HG02870 (cell line): ENCODE results near the gene METTL25B.
"Not testable (repeated sequence)": the region's sequence is repeated elsewhere in the genome, so short reads cannot be mapped to it uniquely, and the experiment has no call there.

ENCODE experiments used
- ATAC-seq: cut with Tn5 transposase; IDR thresholded peaks from one replicate; pipeline ENCODE4 v1.9.1; 2021; ENCODE audit warnings: mild to moderate bottlenecking, moderate library complexity; ENCODE audit not compliant: unreplicated experiment

Gene METTL25B

GRCh38 chr1:156747742-156748669, 19.7 kb downstream of the METTL25B start:
- ATAC-seq = no peak

GRCh38 chr1:156748670-156749418, 20.6 kb downstream of the METTL25B start:
- no peak for ATAC-seq

- ATAC-seq = no peak
These were observed 21.3 kb downstream of the METTL25B start for GRCh38 chr1:156749419-156750118.

- ATAC-seq = no peak
These were observed 22.0 kb downstream of the METTL25B start for GRCh38 chr1:156750191-156750672.

GRCh38 chr1:156750711-156751450, 22.6 kb downstream of the METTL25B start:
- peak; percentile 18 for ATAC-seq

GRCh38 chr1:156751451-156751756, 23.1 kb downstream of the METTL25B start, which contains the start of gene HDGF:
Gene HDGF (minus strand): TSS chr1:156751675. CDS start chr1:156751429, 246 bp downstream.
- ATAC-seq = no peak

GRCh38 chr1:156751757-156752481, 23.6 kb downstream of the METTL25B start:
- ATAC-seq = peak; percentile 45

- no peak for ATAC-seq
These were observed 24.7 kb downstream of the METTL25B start for GRCh38 chr1:156752843-156753482.

- no peak for ATAC-seq
These were observed 25.9 kb downstream of the METTL25B start for GRCh38 chr1:156754219-156754618.

- no peak for ATAC-seq
These were observed 27.3 kb downstream of the METTL25B start for GRCh38 chr1:156755527-156755950.

GRCh38 chr1:156756355-156756754, 28.1 kb downstream of the METTL25B start:
- no peak for ATAC-seq

- not testable (repeated sequence) for ATAC-seq
These were observed 29.4 kb downstream of the METTL25B start for GRCh38 chr1:156757572-156758253.

- ATAC-seq = no peak
These were observed 32.0 kb downstream of the METTL25B start for GRCh38 chr1:156760092-156760795.

- ATAC-seq = no peak
These were observed 32.5 kb downstream of the METTL25B start for GRCh38 chr1:156760796-156761104.

GRCh38 chr1:156765136-156765535, 36.9 kb downstream of the METTL25B start:
- ATAC-seq = not testable (repeated sequence)

- ATAC-seq = no peak
These were observed 37.4 kb downstream of the METTL25B start for GRCh38 chr1:156765666-156766065.

- peak; percentile 10 for ATAC-seq
These were observed 38.2 kb downstream of the METTL25B start for GRCh38 chr1:156766298-156767100.
